GM19099 (cell line): ENCODE data around the gene KIAA0586.

Source experiments
- POLR2A ChIP-seq: IDR thresholded peaks from 3 replicates; pipeline ENCODE4 v1.6.1; 2011; ENCODE audit warnings: low read depth; ENCODE audit not compliant: insufficient read length; ENCODE audit errors: extremely low read depth

The KIAA0586 gene

DNA sequence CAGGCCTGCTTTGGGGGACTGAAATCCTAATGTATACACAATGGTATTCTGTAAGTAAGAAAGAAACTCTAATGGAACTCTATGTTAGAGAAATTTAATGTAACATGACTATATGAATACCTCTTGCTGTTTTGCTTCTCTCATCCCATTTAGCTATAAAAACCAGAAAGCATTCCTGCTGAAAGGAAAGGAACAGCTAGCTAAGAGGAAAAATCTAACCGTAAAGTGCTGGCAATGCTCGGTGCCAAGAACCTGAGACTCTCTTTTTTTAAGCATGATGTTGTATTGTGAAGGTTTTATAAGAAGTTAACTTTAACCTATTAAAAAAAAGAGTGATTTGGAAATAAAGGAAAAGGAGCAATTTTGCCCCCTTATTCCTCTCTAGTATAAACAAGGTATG is 134.6 kb downstream of the KIAA0586 start:
- no peak for TF ChIP-seq POLR2A

DNA sequence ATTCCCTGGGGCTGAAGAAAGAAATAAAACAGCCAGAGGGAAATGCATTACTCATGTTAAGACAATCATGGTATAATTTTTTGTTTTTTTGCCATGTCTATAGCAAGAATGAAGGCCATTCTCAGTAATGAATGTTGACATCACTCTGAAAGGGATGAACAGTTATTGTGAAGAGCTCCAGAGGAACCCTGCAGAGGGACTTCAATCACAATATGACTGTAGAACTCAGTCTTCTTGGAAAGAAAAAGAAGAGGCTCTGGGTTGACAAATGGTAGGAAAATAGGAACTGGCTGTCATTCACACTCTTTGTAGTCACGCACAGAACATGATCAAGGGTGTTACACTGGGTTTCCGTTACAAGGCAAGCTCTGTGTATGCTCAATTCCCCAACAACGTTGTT is 136.5 kb downstream of the KIAA0586 start:
- no peak for TF ChIP-seq POLR2A

DNA sequence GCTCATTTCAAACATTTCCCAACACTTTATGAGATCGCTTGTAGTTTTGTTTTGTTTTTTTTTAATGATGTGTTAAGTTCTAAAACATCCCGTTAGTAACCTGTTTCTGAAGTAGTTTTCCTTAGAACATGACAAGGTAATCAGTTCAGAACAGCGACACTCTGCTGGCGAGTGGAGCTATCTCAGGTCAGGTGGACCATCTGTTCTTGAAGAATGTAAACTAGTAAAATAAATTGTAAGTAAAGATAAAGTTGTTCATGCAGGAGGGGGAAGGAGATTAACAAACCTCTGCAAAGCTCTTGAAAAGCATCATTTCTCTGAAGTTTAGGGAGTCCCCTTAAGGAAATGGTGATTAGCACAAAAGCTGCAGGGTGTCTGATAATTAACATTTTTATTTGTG is 138.3 kb downstream of the KIAA0586 start:
- TF ChIP-seq POLR2A: no peak

DNA sequence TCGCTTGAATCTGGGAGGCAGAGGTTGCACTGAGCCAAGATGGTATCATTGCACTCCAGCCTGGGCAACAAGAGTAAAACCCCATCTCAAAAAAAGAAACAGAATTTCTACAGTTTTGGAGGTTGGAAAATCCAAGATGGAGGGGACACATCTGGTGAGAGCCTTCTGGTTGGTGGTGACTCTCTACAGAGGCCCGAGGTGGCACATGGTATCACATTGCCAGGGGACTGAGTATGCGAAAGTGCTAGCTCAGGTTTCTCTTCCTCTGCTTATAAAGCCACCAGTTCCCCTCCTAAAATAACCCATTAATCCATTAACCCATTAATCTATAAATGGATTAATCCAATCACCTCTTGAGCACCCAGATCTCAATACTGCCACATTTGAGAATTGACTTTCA is 139.5 kb downstream of the KIAA0586 start:
- no peak for TF ChIP-seq POLR2A

DNA sequence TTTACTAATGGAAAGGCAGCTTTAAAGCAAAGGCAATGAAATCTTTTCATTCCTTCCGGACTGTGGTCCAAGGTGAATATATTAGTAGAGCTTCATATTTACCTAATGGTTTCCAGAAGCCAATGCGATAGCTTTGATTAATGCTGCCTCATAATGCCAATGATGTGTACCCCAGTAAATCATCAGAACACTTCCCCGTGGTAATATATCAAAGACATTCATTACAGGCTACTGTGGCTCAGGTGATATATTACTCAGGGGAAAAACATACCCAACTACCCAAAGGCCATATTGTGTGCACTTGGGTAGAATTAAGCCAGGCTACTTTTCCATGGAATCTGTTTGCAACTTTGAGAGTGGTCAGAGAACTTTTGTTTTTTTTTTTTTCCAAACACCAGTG is 140.8 kb downstream of the KIAA0586 start:
- no peak for TF ChIP-seq POLR2A

DNA sequence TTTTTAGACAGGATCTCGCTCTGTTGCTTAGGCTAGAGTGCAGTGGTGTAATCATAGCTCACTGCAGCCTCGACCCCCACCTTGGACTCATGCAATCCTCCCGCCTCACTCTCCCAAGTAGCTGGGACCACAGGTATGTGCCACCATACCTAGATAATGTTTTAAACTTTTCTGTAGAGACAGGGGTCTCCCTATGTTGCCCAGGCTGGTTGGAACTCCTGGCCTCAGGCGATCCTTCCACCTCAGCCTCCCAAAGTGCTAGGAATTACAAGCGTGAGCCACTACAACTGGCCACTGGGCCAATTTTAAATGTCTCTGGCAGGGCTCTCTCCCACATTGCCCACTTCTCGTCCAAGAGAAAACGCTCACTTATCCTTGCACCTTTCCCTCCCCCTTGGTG is 143.7 kb downstream of the KIAA0586 start:
- TF ChIP-seq POLR2A: no peak

DNA sequence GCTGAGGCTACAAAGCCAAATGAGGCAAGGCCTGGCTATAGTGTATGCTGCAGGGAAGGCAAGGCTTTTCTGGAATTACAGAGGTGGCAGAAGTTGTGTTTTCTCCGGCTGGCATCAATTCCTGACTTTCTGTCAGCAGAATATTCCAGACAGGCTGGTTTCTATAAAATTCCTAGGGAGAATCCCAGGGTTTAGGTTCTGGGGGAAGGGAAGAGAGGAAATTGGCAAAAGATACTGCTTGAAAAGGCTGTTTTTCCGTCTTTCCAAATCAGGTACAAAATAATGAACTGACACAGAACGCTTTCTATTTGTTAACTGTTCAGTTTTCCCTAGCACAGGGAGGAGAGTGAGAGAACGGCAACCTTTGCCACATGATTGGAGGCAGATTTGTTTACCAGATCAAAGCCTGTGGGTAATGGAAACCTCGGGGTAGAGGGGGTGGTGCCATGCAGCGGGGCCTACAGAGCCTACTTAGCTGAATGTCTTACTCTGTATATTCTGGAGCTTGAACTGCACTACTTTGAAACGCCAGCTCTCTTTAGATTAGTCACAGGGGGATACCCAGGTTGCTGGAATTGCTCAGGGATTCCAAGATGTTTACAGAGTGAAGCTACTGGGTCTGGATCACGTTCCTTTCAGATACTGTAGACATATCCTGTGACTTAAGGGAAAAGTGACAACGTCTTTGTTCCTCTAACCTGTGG is 144.4 kb downstream of the KIAA0586 start:
- TF ChIP-seq POLR2A: no peak

DNA sequence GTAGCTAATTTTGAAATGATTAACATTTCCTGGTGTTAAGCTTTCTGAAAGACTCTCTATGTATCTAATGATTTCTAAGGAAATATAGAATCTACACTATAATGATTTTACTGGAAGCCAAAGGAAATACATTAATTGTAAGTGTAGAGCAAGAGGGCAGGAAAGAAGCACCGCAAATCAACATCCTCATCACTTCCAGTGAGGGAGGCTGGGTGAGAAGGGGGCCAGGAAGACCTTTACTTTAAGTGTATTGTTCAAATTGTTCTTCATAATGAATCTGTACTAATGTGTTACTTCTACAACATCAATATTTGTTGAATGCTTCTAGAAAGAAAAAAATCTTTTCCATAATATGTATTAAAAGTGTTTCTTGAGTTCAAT is 144.9 kb downstream of the KIAA0586 start:
- no peak for TF ChIP-seq POLR2A

DNA sequence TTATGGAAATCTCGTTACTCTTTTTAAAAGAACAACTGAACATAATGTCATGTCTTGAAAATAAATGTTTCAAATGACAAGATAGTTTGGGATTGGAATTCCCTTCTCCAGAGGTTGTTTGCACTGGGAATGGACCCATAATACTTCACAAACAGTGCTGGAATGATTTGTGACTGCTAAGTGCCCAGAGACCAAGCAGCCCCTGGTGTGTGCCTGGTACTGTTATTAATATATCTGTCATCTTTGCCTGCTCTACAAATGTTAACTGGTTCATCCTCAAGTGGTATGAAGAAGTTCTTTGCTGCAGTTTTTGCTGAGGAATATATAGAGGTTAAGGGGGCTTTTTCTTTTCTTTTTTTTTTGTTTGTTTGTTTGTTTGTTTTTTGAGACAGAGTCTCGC is 145.3 kb downstream of the KIAA0586 start:
- TF ChIP-seq POLR2A: no peak

DNA sequence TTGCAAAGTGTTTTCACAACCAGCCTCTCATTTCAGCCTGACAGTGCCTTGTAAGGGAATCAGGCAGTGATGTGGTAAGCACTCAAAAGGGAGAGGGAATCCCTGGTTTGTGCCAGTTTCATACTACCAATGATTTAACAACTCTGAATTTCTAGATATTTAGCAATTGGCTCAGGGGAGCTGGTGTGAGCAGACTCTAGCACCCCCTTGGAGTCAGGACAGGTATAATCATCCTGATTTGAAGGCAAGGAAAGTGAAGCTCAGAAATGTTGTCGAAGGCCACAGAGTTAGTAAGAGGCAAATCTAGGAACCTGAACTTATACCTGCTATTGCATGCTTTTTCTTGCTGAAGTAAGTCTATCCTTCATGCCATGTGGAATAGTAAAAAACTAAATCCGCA is 147.1 kb downstream of the KIAA0586 start:
- no peak for TF ChIP-seq POLR2A

DNA sequence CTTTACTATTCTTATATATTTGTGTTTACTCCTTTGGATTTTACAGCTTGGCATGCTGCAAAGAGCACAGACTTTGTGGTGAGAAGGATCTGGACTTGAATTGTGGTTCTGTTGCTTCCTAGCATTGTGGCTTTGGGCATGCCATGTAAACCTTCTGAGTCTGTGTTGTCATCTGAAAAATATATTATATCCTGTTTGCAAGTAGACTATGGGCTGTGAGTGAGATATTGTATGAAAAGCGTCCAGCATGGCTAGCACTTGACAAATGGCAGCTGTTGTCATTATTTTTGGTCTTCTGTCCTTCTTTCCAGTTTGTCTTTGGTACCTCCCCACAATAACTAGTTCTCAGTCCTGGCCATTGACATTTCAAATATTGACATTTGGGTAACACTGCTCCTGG is 148.4 kb downstream of the KIAA0586 start:
- no peak for TF ChIP-seq POLR2A

DNA sequence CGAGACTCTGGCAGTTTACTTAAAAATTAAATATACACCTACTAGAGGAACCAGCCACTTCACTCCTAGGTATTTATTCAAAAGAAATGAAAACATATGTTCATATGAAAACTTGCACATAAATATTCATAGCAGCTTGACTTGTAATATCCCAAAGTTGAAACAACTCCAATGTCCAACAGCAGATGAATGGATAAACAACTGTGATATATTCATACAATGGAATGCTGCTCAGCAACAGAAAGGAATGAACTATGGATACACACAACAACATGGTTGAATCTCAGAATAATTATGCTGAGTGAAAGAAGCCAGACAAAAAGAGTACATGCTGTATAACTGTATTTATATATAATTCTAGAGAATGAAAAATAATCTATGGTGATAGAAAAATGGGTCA is 156.9 kb downstream of the KIAA0586 start:
- no peak for TF ChIP-seq POLR2A

DNA sequence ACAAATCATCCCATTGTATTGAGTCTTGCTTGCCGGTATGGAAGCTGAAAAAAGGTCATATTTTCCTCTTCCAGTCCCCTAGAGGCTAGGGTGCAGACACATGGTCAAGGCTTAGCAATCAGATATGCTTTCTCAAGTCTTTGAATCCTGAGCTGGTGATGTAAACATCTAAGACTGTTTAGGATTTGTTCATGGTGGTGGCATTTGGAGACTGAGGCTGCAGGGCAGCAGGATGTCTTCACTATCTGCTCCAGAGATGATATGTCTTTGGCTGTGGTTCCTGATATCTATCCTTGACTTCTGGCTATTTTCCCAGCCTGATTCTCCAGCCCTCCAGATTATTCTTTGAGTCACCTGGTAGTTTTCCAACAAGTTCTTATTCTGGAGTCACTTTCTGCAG is 159.8 kb downstream of the KIAA0586 start:
- TF ChIP-seq POLR2A: no peak

DNA sequence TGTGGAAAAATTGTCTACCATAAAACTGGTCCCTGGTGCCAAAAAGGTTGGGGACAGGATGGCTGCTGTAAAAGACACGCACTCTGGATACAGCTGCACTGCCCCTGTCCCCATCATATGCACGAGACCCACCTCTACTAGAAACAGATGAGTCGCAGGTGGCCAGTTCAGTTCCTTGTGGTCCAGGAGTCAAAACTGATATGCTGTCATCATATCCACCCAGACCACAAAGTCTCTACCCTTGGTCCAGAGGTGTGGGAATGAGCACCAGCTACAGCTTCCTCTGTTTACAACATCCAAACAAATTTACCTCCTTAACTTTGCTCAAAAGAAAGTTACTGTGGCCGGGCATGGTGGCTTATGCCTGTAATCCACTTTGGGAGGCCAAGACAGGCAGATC is 166.5 kb downstream of the KIAA0586 start:
- no peak for TF ChIP-seq POLR2A

DNA sequence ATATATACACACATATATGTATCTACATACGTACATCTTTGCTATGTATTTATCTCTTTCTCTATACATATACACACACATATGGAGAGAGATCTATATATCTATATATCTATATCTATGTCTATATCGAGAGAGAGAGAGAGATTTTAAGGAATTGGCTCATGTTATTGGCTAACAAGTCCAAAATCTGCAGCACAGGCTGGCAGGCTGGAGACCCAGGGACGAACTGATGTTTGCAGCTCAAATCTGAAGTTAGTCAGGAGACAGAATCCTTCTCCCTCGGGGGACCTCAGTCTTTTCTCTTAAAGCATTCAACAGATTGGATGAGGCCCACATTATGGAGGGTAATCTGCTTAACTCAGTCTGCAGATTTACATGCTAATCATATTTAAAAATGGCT is 169.5 kb downstream of the KIAA0586 start:
- TF ChIP-seq POLR2A: no peak

DNA sequence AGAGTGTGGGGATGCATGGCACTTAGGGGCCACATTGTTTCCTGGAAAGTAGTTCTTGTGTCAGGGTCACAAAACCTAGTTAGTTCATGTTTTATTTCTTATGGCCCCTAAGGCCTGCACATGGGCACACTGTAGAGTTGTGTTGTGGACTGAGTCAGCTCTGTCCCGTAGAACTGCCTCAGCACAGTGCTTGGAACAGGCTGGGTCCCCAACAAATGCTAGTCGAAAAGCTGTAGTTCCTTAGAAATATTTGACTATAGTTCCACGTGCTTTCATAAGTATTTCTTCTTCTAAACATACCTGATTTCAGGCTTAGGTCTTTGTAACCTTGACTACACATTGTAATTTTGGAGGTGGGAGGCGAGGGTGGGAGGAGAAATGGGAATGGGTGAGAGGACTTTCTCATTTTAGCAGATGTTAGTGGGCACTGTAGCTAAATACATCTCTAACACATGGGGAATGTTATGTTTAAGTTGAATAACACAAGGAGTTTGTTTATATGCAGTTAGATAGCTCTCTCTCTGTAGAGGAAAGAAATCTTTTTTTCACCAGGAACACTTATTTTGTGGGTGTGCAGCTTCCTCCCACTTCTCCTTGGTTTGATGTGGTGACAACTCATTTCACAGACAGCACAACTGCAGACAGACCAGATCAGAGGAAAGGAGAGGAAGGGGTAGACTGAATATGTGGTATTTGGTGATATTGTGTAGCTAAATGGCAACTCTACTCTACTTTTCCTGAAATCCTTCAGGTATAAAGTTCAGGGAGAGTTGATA is 170.7 kb downstream of the KIAA0586 start:
- no peak for TF ChIP-seq POLR2A
